Effector memory CD4-positive, alpha-beta T cell (primary cell): Measurements from ENCODE around the gene PRR33.
"Not testable (repeated sequence)": the region's sequence is repeated elsewhere in the genome, so short reads cannot be mapped to it uniquely, and the experiment has no call there.

Experiments used
- DNase-seq, 3 donors: peaks; one replicate each; pipeline ENCODE4 v3.0.0-alpha.2; 2020
- H3K27ac ChIP-seq: 2 replicates; pipeline ENCODE4 v1.7.0; 2013; ENCODE audit warnings: mild to moderate bottlenecking, low read length, moderate library complexity; ENCODE audit not compliant: insufficient read depth, poor library complexity, severe bottlenecking
- H3K27me3 ChIP-seq: replicated peaks from 2 replicates; pipeline ENCODE4 v1.7.0; 2013; ENCODE audit warnings: mild to moderate bottlenecking, low read length; ENCODE audit not compliant: insufficient read depth, control insufficient read depth, poor library complexity, severe bottlenecking
- H3K36me3 ChIP-seq: 2 replicates; pipeline ENCODE4 v1.7.0; 2013; ENCODE audit warnings: mild to moderate bottlenecking, low read length, moderate library complexity; ENCODE audit not compliant: control insufficient read depth, insufficient read depth
- H3K4me1 ChIP-seq: 2 replicates; pipeline ENCODE4 v1.7.0; 2013; ENCODE audit warnings: low read length, mild to moderate bottlenecking; ENCODE audit not compliant: control insufficient read depth, insufficient read depth, poor library complexity, severe bottlenecking
- H3K4me3 ChIP-seq: 2 replicates; pipeline ENCODE4 v1.7.0; 2013; ENCODE audit warnings: low read length, low read depth, mild to moderate bottlenecking; ENCODE audit not compliant: insufficient read depth, poor library complexity, severe bottlenecking
- H3K9me3 ChIP-seq: 2 replicates; pipeline ENCODE4 v1.7.0; 2013; ENCODE audit warnings: mild to moderate bottlenecking, low read length, moderate library complexity; ENCODE audit not compliant: control insufficient read depth

PRR33 gene

GRCh38 chr11:1888347-1888753 is 3.3 kb downstream of the PRR33 start:
- Histone ChIP-seq H3K36me3 (peaks cover 30% of the 10 kb centered on the region), H3K27me3 (no peaks in the 10 kb centered on the region), H3K27ac (peak overlapping the region; percentile 64), H3K4me1 (peaks cover 47% of the 10 kb centered on the region), H3K9me3 (no peaks in the 10 kb centered on the region), H3K4me3 (no peak overlapping the region)
- DNase-seq: no peak

DNA sequence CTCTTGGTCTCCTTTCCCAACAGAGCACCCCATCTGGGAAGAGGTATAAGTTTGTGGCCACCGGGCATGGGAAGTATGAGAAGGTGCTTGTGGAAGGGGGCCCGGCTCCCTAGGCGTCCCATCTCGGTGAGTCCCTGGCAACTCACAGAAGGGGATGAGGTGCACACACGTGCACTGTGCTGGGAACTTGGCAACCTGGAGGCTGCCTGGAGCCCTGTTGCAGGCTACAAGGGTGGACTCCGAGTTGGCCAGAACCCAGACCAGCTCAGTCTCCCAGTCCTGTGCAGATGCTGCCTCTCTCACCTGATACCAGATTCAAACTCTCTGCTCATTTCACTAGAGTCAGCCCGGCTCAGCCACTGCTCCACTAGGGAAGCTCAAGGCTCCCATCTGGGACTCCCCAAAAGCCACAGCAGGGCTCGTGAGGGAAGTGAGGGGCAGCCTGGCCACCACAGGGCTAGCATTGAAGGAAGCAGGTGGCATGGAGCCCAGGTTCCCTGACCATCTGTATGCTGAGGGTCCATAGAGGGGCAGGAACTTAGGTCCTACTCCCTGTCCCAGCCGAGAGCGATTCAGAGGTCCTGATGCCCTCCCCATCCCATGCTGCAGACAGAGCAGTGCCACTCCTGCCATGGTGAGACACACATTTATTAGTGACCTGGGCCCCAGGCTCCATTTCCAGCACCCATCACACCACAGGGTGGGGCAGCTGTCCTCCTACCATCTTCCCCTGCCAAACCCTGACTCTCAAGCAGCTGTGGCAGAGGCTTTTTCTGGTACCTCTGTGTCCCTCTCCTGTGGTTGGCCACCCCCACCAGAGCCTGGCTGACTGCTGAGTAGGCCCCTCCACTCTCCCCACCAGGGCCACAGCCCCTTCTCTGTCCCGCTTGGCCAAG is 4.0 kb downstream of the PRR33 start:
- no peak for DNase-seq
- Histone ChIP-seq H3K4me1 (peaks cover 47% of the 10 kb centered on the region), H3K27me3 (no peaks in the 10 kb centered on the region), H3K9me3 (no peaks in the 10 kb centered on the region), H3K36me3 (peaks cover 36% of the 10 kb centered on the region), H3K27ac (no peak overlapping the region), H3K4me3 (no peak overlapping the region)

DNA sequence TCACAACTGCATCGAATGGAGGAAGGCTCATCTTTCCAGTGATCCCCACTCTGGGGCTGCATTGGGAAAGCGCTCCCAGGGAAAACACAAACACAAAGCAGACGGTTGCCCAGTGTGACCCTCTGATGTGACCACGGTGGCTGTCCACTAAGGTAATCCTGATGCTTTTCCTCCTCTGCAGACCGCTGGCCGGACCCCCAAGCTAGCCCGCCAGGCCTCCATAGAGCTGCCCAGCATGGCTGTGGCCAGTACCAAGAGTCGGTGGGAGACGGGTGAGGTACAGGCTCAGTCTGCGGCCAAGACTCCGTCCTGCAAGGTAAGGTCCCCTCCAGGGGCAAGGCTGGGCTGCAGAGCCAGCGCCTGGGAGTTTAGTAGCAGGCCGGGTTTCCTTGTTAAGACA is 5.1 kb downstream of the PRR33 start:
- H3K9me3 ChIP-seq, DNase-seq, H3K4me3 ChIP-seq, H3K27ac ChIP-seq, H3K27me3 ChIP-seq: not testable (repeated sequence)
- peaks cover 36% of the 10 kb centered on the region for H3K36me3 ChIP-seq
- peaks cover 42% of the 10 kb centered on the region for H3K4me1 ChIP-seq

DNA sequence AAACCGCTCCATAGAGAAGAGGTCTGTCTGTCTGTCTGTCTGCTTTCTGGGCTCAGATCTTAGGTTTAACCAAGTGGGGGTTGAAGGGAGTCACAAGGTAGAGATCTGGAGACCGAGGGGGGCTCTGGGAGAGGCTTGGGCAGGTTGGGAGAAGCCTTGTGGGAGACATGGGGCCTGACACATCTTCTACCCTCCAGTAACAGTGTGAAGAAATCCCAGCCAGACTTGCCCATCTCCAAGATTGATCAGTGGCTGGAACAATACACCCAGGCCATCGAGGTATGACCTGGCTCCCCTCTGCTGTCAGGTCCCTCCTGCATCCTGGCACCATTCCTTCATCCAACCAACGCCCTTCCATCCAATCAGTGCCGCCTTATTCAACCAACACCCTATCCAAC is 7.4 kb downstream of the PRR33 start:
- no peak for DNase-seq
- H3K27ac ChIP-seq: no peak overlapping the region
- no peak overlapping the region for H3K4me3 ChIP-seq
- H3K9me3 ChIP-seq: no peaks in the 10 kb centered on the region
- no peaks in the 10 kb centered on the region for H3K27me3 ChIP-seq
- H3K4me1 ChIP-seq: peaks cover 24% of the 10 kb centered on the region
- peaks cover 36% of the 10 kb centered on the region for H3K36me3 ChIP-seq

DNA sequence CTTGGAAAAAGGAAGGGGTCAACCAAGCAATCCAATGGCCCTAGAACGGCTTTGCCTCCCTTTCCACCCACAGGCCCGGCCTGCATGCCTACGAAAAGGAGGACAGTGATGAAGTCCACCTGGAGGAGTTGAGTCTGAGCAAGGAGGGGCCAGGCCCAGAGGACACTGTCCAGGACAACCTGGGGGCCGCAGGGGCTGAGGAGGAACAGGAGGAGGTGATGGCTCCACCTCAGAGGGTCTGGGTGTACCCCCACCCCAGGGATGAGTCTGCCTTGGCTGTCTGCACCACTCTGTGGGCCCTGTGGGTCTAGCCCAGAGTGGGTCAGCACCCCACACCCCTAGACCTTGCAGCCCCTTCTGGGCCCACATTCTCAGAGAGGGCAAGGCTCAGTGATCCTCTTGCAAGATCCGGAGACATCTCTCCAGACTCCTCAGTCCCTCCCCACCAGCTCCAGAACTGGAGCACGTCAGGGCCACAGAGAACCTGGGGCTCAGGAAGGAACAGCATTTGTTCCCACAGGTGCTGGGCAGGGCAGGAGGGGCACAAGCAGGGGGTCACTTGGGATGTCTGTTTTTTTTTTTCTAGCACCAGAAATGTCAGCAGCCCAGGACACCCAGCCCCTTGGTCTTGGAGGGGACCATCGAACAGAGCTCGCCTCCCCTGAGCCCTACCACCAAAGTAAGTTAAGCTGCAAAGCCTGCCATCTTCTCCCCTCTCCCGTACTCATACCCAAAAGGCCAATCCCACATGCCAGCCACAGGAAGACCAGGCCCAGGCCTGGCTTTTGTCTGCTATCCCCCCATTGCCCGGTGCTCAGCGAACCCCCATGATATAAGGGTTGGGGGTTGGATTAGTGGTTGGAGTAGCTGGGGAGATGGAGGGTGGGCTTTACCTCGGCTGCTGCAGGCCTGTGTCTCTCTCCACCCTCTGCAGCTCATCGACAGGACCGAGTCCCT is 8.1 kb downstream of the PRR33 start:
- Histone ChIP-seq H3K27me3 (no peaks in the 10 kb centered on the region), H3K4me3 (no peak overlapping the region), H3K4me1 (peaks cover 18% of the 10 kb centered on the region), H3K27ac (no peak overlapping the region), H3K36me3 (peaks cover 36% of the 10 kb centered on the region), H3K9me3 (no peaks in the 10 kb centered on the region)
- DNase-seq: no peak

DNA sequence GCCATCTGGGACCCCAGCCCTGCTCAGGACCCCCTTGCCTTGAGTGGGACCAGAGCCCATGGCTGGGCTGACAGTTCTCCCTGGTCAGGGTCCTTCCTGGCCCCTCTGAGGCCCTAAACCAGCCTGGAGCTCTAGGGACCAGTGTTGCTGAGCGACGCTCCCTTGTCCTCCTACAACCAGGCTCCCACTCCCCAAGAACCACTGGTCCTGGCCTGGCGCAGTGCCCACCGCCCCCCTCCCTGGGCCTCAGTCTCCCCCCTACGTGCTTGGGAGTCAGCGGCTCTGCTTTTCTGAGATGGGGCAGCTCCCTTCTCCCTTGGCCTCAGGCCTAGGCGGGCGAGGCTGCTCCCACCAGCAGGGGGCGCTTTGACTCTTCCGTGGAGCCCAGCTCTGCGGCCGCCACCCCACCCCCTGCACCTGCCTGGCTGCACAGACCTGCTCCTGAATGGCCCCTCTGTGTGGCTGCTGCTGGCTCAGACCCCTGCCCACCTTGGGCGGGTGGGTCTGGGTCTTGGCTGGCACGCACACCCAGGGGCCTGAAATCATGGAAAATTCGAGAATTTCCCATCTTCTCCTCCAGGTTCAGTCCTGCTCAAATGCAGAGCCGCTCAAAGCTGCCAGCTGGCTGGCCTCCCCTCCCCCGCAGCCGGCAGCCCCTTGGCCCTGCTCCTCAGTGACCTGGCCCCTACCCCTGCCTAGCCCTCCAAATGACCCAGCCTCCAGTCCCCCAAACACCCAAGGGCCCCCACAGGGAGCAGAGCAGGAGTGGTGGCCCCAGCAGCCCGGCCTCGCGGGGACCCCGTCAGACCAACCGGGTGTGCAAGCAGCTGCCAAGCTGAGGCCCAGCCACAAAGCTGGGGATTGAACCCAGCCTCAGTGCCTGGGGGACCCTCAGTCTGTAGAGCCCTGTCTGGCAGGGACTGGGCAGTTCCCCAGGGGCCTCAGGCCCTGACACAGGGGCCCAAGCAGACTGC is 9.1 kb downstream of the PRR33 start:
- H3K27me3 ChIP-seq: no peaks in the 10 kb centered on the region
- H3K36me3 ChIP-seq: peaks cover 36% of the 10 kb centered on the region
- no peaks in the 10 kb centered on the region for H3K9me3 ChIP-seq
- no peak overlapping the region for H3K27ac ChIP-seq
- DNase-seq: peak; percentile 50 to 58 (median 52)
- H3K4me3 ChIP-seq: no peak overlapping the region
- peaks cover 9% of the 10 kb centered on the region for H3K4me1 ChIP-seq

DNA sequence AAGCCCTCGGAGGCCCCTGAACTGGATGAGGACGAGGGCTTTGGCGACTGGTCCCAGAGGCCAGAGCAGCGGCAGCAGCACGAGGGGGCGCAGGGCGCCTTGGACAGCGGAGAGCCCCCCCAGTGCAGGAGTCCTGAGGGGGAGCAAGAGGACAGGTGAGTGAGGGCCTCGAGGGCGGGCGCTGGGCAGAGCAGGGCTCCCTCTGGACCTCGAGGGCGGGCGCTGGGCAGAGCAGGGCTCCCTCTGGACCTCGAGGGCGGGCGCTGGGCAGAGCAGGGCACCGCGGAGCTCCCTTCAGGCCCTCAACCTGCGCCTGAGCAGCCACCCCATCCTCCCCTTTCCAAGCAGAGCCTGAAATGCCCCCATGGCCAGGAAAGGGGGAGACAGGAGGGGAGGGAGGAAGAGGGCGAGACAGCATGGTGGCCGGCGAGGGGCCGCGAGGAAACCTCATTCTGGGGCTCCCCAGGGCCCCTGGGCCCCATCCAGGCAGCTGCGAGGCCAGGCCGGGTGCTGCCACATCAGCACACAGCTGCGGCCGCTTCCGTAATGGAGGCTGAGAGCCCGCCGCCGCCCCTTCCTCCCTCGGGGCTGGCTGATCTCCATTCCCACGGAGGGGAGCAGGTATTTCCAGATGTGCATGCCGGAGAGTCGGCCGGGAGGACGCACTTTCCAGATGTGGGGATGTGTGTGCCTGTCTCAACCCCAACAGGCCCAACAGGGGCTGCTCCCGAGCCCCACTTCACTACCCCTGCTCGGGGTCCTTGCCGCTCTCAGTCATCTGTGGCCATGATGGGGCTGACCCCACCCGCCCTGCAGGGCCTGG is 10.0 kb downstream of the PRR33 start:
- peaks cover 36% of the 10 kb centered on the region for H3K36me3 ChIP-seq
- no peaks in the 10 kb centered on the region for H3K27me3 ChIP-seq
- H3K9me3 ChIP-seq: no peaks in the 10 kb centered on the region
- H3K4me1 ChIP-seq: peaks cover 8% of the 10 kb centered on the region
- no peak for DNase-seq
- peak overlapping the region; percentile 13 for H3K27ac ChIP-seq
- no peak overlapping the region for H3K4me3 ChIP-seq

- no peaks in the 10 kb centered on the region for H3K9me3 ChIP-seq
- peaks cover 32% of the 10 kb centered on the region for H3K36me3 ChIP-seq
- no peaks in the 10 kb centered on the region for H3K27me3 ChIP-seq
- peaks cover 8% of the 10 kb centered on the region for H3K4me1 ChIP-seq
- peak overlapping the region; percentile 13 for H3K27ac ChIP-seq
- no peak for DNase-seq
- H3K4me3 ChIP-seq: no peak overlapping the region
These were observed 10.8 kb downstream of the PRR33 start for GRCh38 chr11:1880746-1881441.
